ENCODE results near the gene DOCK2. TPM values are rescaled to one million over a fixed set of nuclear protein-coding genes. Genes with fewer than 3 reads are reported as not detected.
A peak's percentile ranks its signal among the peaks of the same experiment; 100 is the strongest.

Gene DOCK2
- total RNA-seq, 1 donor from 2014 or later, result 1.1 TPM

DNA sequence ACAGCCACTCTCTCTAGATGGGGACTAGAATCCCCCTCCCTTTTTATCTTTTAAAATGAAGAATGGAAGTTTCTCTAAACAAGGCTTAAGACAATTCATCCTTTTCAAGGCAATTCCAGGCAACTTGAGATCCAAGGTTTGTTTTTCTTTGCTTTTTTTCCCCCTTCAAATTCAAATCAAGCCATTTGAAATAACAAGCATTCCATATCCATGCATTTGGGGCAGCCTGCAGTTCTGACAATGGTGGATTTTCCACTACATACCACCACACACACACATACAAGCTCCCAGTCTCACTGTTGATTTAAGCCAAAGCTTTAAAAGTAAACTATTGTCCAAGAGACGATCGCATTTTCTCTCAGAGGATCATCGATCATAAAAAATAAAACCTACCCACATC lies 342.8 kb downstream of the DOCK2 start:
- Mint-ChIP-seq H3K9me3 (no peaks in the 10 kb centered on the region), H3K27ac (no peak overlapping the region), H3K4me3 (peak overlapping the region; percentile 76), H3K27me3 (ENCODE audit: insufficient read depth, low read depth) (peaks cover 3% of the 10 kb centered on the region), H3K36me3 (no peaks in the 10 kb centered on the region), H3K4me1 (peaks cover 53% of the 10 kb centered on the region)
- H3K9me3 ChIP-seq (ENCODE audit: low read depth), result no peaks in the 10 kb centered on the region
- peak overlapping the region; percentile 82 for H2AFZ ChIP-seq (replicated peaks)
- H3K27ac ChIP-seq, result no peak overlapping the region
- no peaks in the 10 kb centered on the region for H3K36me3 ChIP-seq
- no peaks in the 10 kb centered on the region for H3F3A ChIP-seq (ENCODE audit: low read depth)
- TF ChIP-seq, protein P1, sequence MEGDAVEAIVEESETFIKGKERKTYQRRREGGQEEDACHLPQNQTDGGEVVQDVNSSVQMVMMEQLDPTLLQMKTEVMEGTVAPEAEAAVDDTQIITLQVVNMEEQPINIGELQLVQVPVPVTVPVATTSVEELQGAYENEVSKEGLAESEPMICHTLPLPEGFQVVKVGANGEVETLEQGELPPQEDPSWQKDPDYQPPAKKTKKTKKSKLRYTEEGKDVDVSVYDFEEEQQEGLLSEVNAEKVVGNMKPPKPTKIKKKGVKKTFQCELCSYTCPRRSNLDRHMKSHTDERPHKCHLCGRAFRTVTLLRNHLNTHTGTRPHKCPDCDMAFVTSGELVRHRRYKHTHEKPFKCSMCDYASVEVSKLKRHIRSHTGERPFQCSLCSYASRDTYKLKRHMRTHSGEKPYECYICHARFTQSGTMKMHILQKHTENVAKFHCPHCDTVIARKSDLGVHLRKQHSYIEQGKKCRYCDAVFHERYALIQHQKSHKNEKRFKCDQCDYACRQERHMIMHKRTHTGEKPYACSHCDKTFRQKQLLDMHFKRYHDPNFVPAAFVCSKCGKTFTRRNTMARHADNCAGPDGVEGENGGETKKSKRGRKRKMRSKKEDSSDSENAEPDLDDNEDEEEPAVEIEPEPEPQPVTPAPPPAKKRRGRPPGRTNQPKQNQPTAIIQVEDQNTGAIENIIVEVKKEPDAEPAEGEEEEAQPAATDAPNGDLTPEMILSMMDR (IDR thresholded peaks at IDR 0.05), result no peak
- TF ChIP-seq EZH2phosphoT487 (IDR thresholded peaks at IDR 0.05) (no peak), EZH2 (IDR thresholded peaks at IDR 0.05) (no peak)
- peak overlapping the region; percentile 75 for H3K4me2 ChIP-seq
- DNase-seq (ENCODE audit: low spot score), result no peak
- H3K27me3 ChIP-seq, result peaks cover 12% of the 10 kb centered on the region
- peaks cover 31% of the 10 kb centered on the region for H3K4me1 ChIP-seq
- no peaks in the 10 kb centered on the region for H4K20me1 ChIP-seq (ENCODE audit: low read depth)
- H3K9ac ChIP-seq, result no peak overlapping the region
- peak overlapping the region; percentile 44 for H3K4me3 ChIP-seq
- H3K79me2 ChIP-seq (ENCODE audit: low read depth), result no peaks in the 10 kb centered on the region

DNA sequence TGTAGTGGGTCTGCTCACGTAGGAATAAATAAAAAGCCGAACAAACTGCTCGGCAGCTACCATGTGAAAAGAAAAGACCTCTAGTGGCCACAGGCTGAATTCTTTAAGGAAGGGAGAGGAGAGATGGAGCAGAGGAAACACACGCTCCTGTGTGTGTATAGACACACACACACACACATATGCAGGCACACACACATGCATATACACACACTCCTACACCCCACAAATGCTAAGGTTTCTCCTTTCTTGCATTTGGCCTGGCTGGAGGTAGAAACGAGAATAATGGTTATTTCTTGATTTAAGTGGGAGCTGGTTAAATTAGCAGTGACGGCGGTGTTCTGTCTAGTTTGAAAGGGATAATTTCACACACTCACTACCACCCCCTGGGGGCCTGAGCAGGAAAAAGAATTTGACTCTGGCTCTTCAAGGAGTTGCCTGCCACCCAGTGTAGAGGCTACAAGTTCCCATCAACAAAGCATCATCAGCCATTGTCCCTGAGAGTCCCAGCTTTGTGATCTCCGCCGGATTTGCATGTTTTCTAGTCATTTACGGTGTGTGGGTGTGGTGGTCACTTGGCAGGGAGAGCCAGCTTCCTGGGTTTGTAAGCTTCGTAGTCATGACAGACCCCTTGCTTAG lies 343.5 kb downstream of the DOCK2 start, which contains the start of gene INSYN2B:
TSS of gene INSYN2B (minus strand) at position 78 of the 636 bp plus-strand sequence. CDS start 96,597 bp downstream, outside the sequence.
- H3K79me2 ChIP-seq (ENCODE audit: low read depth), result no peaks in the 10 kb centered on the region
- peaks cover 53% of the 10 kb centered on the region for H3K4me1 Mint-ChIP-seq
- H3K9me3 ChIP-seq (ENCODE audit: low read depth), result no peaks in the 10 kb centered on the region
- H2AFZ ChIP-seq (replicated peaks), result peak within 1 kb of the TSS; percentile 82
- no peak within 1 kb of the TSS for H3K27ac ChIP-seq
- H3K27ac Mint-ChIP-seq, result peak within 1 kb of the TSS; percentile 10
- DNase-seq (ENCODE audit: low spot score), result peak; percentile 93
- TF ChIP-seq EZH2 (IDR thresholded peaks at IDR 0.05), result no peak
- TF ChIP-seq, protein P1 (IDR thresholded peaks at IDR 0.05), result peak; percentile 72
- H3K27me3 ChIP-seq, result peaks cover 12% of the 10 kb centered on the region
- H3K36me3 Mint-ChIP-seq, result no peaks in the 10 kb centered on the region
- no peak within 1 kb of the TSS for H3K9ac ChIP-seq
- no peaks in the 10 kb centered on the region for H3F3A ChIP-seq (ENCODE audit: low read depth)
- H3K4me3 ChIP-seq, result peak within 1 kb of the TSS; percentile 44
- peak within 1 kb of the TSS; percentile 75 for H3K4me2 ChIP-seq
- H3K9me3 Mint-ChIP-seq, result no peaks in the 10 kb centered on the region
- no peaks in the 10 kb centered on the region for H4K20me1 ChIP-seq (ENCODE audit: low read depth)
- peaks cover 3% of the 10 kb centered on the region for H3K27me3 Mint-ChIP-seq (ENCODE audit: insufficient read depth, low read depth)
- peaks cover 31% of the 10 kb centered on the region for H3K4me1 ChIP-seq
- H3K4me3 Mint-ChIP-seq, result peak within 1 kb of the TSS; percentile 76
- no peaks in the 10 kb centered on the region for H3K36me3 ChIP-seq

DNA sequence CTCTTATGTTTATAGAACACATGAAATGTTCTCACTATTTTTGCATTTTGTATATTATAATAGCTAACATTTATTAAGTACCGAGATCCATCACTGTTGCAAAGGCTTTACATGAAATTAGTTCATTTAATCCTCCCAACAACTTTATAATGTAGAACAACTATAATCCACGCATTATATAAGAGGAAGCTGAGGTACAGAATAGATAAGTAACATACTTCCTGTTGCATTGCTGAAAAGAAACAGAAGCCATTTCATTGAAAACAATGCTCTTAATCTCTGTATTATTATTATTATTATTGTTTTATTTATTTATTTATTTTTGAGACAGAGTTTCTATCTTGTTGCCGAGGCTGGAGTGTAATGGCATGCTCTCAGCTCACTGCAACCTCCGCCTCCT lies 351.1 kb downstream of the DOCK2 start:
- TF ChIP-seq, protein P1 (IDR thresholded peaks at IDR 0.05), result no peak
- TF ChIP-seq EZH2 (IDR thresholded peaks at IDR 0.05), result no peak
- TF ChIP-seq EZH2phosphoT487 (IDR thresholded peaks at IDR 0.05), result no peak
- Histone ChIP-seq H3K4me3 (no peak overlapping the region), H3K79me2 (ENCODE audit: low read depth) (no peaks in the 10 kb centered on the region), H4K20me1 (ENCODE audit: low read depth) (no peaks in the 10 kb centered on the region), H3K4me2 (no peak overlapping the region), H3K9ac (no peak overlapping the region), H3F3A (ENCODE audit: low read depth) (no peaks in the 10 kb centered on the region), H3K9me3 (ENCODE audit: low read depth) (no peaks in the 10 kb centered on the region), H2AFZ (replicated peaks) (no peak overlapping the region), H3K4me1 (no peaks in the 10 kb centered on the region), H3K27me3 (no peaks in the 10 kb centered on the region), H3K27ac (no peak overlapping the region), H3K36me3 (no peaks in the 10 kb centered on the region)
- no peak overlapping the region for H3K4me3 Mint-ChIP-seq
- H3K4me1 Mint-ChIP-seq, result peaks cover 10% of the 10 kb centered on the region
- DNase-seq (ENCODE audit: low spot score), result no peak
- no peaks in the 10 kb centered on the region for H3K9me3 Mint-ChIP-seq
- H3K36me3 Mint-ChIP-seq, result no peaks in the 10 kb centered on the region
- peaks cover 11% of the 10 kb centered on the region for H3K27me3 Mint-ChIP-seq (ENCODE audit: insufficient read depth, low read depth)
- no peak overlapping the region for H3K27ac Mint-ChIP-seq

Data from neural progenitor cell (in vitro differentiated cells).